ENCODE results near the gene C17orf78. TPM values are rescaled to one million over a fixed set of nuclear protein-coding genes. Genes with fewer than 3 reads are reported as not detected.
A peak's percentile ranks its signal among the peaks of the same experiment; 100 is the strongest.

The C17orf78 gene
- total and polyA plus RNA-seq, 2 of the 8 experiments (the other 6 are each of a cell fraction or from before 2014, with no cell fraction given): not detected

DNA sequence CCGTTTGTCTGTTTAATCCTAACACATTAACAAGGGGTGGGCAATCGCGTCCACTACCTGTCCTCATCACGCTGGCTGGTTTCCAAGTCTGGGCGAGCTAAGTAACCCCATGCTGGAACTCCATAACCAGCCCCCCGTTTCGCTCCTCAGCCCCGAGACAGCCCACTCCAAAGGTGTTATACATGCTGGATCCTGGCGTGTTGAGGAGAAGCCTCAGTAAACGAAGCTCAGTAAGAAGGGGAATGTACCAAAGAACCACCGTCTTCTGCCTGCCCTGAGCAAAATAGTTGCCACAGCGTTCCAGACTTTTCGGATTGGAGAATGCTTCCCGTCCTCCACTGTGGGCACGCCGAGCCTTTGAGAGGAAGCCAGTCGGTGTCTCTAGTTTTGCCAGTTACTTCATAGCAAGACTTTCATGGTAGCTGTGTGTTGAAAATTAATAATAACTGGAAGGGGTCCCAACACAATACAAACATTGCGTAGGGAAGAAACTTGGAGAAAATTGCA, 16.1 kb upstream of the C17orf78 start:
- H3K4me1 ChIP-seq (replicated peaks in 1 of 4; ENCODE audit: control insufficient read depth in 3 of 4, insufficient read depth in 4 of 4, low read length in 3 of 4): peaks cover 0 to 12% (median 7%) of the 10 kb centered on the region in 4 experiments; a peak in 6 of 7 replicates
- H3K4me3 ChIP-seq (ENCODE audit: extremely low read depth in 1 of 4, insufficient read depth in 2 of 4, low read depth in 3 of 4, low read length in 4 of 4): peak overlapping the region; percentile 4 to 54 (median 36); a peak in 6 of 8 replicates
- CTCF ChIA-PET (ENCODE audit: partially characterized antibody): interaction anchor here (1.0 to 3.4 kb wide), 3 partner anchors 14 to 27 kb away, joined by 3 to 21 read pairs (median 5); no protein-coding TSS in a partner anchor
- peak overlapping the region; percentile 77 for H3K56ac ChIP-seq (replicated peaks; ENCODE audit: insufficient read length, low read depth, low read length)
- H4K91ac ChIP-seq (replicated peaks; ENCODE audit: insufficient read length, low read length): peak overlapping the region; percentile 98
- peak overlapping the region; percentile 95 for H2BK5ac ChIP-seq (ENCODE audit: low read depth, low read length)
- H3K79me1 ChIP-seq (ENCODE audit: low read depth, low read length): peaks cover 3% of the 10 kb centered on the region; the same call in 1 of the 2 replicates
- H3K36me3 ChIP-seq (ENCODE audit: control insufficient read depth in 2 of 4, insufficient read depth in 4 of 4, low read length in 3 of 4): no peaks in the 10 kb centered on the region
- peak overlapping the region; percentile 97 for H2BK120ac ChIP-seq (replicated peaks; ENCODE audit: low read depth, low read length)
- FAIRE-seq (no peak), DNase-seq (ENCODE audit: low read depth in 1 of 2, low spot score in 2 of 2) (no peak)
- POLR2A ChIA-PET (ENCODE audit: partially characterized antibody): interaction anchor here (0.6 to 2.3 kb wide), 15 partner anchors 13 to 1598 kb away, joined by 3 to 15 read pairs (median 5); partner anchors contain the start of genes ACACA and TADA2A
- 0 out of 2 replicates have a peak overlapping the region, but pooled peaks have one; percentile 57 for H2AK5ac ChIP-seq (ENCODE audit: low read depth, low read length)
- peaks cover 18 to 37% of the 10 kb centered on the region in 2 experiments for H3K79me2 ChIP-seq (ENCODE audit: control insufficient read depth in 1 of 2, insufficient read depth in 2 of 2, low read length in 2 of 2)
- peak overlapping the region; percentile 98 for H3K4ac ChIP-seq (replicated peaks; ENCODE audit: insufficient read length, low read depth, low read length)
- H2BK20ac ChIP-seq (ENCODE audit: low read length): peak overlapping the region; percentile 87; the same call in 1 of the 2 replicates
- H3K9me3 ChIP-seq (ENCODE audit: insufficient read depth in 2 of 2, low read depth in 1 of 2, low read length in 1 of 2): no peaks in the 10 kb centered on the region
- peaks cover 0 to 2% of the 10 kb centered on the region in 2 experiments for H4K20me1 ChIP-seq (replicated peaks in 1 of 2; ENCODE audit: control insufficient read depth in 1 of 2, insufficient read depth in 2 of 2, low read length in 2 of 2)
- H3K27me3 ChIP-seq (replicated peaks in 1 of 4; ENCODE audit: control insufficient read depth in 3 of 4, extremely low read depth in 1 of 4, insufficient read depth in 3 of 4, low read length in 3 of 4): no peaks in the 10 kb centered on the region
- peaks cover 10% of the 10 kb centered on the region for H3K23me2 ChIP-seq (ENCODE audit: low read depth, low read length)
- H2AFZ ChIP-seq (ENCODE audit: low read length): peak overlapping the region; percentile 77
- peak overlapping the region; percentile 70 for H4K5ac ChIP-seq (ENCODE audit: insufficient read length, low read depth, low read length)
- H2BK15ac ChIP-seq (ENCODE audit: low read length): peak overlapping the region; percentile 72; the same call in 1 of the 2 replicates
- peak overlapping the region; percentile 93 for H4K8ac ChIP-seq (ENCODE audit: extremely low read depth, insufficient read depth, low read length)
- WGBS, 2 experiments (ENCODE audit: extremely low coverage in 1 of 2, insufficient coverage in 1 of 2, insufficient read length in 1 of 2, insufficient replicate concordance in 2 of 2, low coverage in 1 of 2, low lambda C conversion rate in 2 of 2, missing lambda C conversion rate in 1 of 2): 38% methylated on average over 18 of the region's 18 CpGs; no CpG with 5 or more reads in 1 of the 2 experiments
- peak overlapping the region; percentile 99 for H2BK12ac ChIP-seq (ENCODE audit: low read depth, low read length)
- H3K27ac ChIP-seq (ENCODE audit: low read depth, low read length): peak overlapping the region; percentile 69
- peak overlapping the region; percentile 58 for H3K14ac ChIP-seq (ENCODE audit: insufficient read length)
- peak overlapping the region; percentile 97 for H3K18ac ChIP-seq (ENCODE audit: extremely low read depth, low read length)
- H3K4me2 ChIP-seq (ENCODE audit: insufficient read depth in 1 of 2, low read depth in 2 of 2, low read length in 2 of 2): peak overlapping the region; percentile 75 to 78
- peak overlapping the region in 3 of 4 experiments; percentile 0 to 58 (median 58); a peak in 3 of 7 replicates for H3K9ac ChIP-seq (replicated peaks in 1 of 4; ENCODE audit: extremely low read depth in 1 of 4, low read depth in 3 of 4, low read length in 3 of 4)
- peak overlapping the region; percentile 33 for H3K23ac ChIP-seq (ENCODE audit: insufficient read length)
- TF ChIP-seq SAP30 (IDR thresholded peaks at IDR 0.05; ENCODE audit: insufficient read depth, insufficient replicate concordance, low read length) (no peak), NRF1 (IDR thresholded peaks at IDR 0.05; ENCODE audit: low read depth, low read length) (no peak), POLR2A (IDR thresholded peaks at IDR 0.05; ENCODE audit: control extremely low read depth in 1 of 2, low read depth in 2 of 2, low read length in 2 of 2) (peak in 1 of 2 experiments; percentile 1; a peak in 1 of 3 replicates)
- TF ChIP-seq, protein P1, sequence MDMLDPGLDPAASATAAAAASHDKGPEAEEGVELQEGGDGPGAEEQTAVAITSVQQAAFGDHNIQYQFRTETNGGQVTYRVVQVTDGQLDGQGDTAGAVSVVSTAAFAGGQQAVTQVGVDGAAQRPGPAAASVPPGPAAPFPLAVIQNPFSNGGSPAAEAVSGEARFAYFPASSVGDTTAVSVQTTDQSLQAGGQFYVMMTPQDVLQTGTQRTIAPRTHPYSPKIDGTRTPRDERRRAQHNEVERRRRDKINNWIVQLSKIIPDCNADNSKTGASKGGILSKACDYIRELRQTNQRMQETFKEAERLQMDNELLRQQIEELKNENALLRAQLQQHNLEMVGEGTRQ (IDR thresholded peaks at IDR 0.05; ENCODE audit: low read length): no peak
- TF ChIP-seq, protein P2, sequence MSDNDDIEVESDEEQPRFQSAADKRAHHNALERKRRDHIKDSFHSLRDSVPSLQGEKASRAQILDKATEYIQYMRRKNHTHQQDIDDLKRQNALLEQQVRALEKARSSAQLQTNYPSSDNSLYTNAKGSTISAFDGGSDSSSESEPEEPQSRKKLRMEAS (IDR thresholded peaks at IDR 0.05): 0 out of 2 replicates have a peak, but pooled peaks have one; percentile 11

Data from H1 (cell line).